ENCODE data around the gene FBXL17.

The FBXL17 gene

GRCh38 chr5:108129129-108129528, 252.8 kb downstream of the FBXL17 start:
- H3K9me2 ChIP-seq (replicated peaks; ENCODE audit: low read depth, low read length): no peaks in the 10 kb centered on the region
- TF ChIP-seq CTCF (conservative IDR thresholded peaks at IDR 0.05; ENCODE audit: low read length) (no peak), EZH2phosphoT487 (IDR thresholded peaks at IDR 0.05; ENCODE audit: borderline replicate concordance) (no peak)
- no peak overlapping the region for H3K4me2 ChIP-seq (ENCODE audit: low read depth, low read length, poor library complexity, severe bottlenecking)
- no peaks in the 10 kb centered on the region for H3K36me3 ChIP-seq (ENCODE audit: insufficient read depth, low read length)
- no peaks in the 10 kb centered on the region for H3K27me3 ChIP-seq (ENCODE audit: insufficient read depth, low read length, poor library complexity, severe bottlenecking)
- no peaks in the 10 kb centered on the region for H3K79me2 ChIP-seq (ENCODE audit: insufficient read depth, low read length)
- H2AFZ ChIP-seq (ENCODE audit: low read length): no peak overlapping the region
- no peaks in the 10 kb centered on the region for H3F3A ChIP-seq (ENCODE audit: low read depth)
- no peaks in the 10 kb centered on the region for H4K20me1 ChIP-seq (ENCODE audit: insufficient read depth, low read length, poor library complexity, severe bottlenecking)
- no peaks in the 10 kb centered on the region for H3K4me1 ChIP-seq (ENCODE audit: insufficient read depth, low read length, poor library complexity, severe bottlenecking)
- H3K9me3 ChIP-seq (ENCODE audit: insufficient read depth, low read depth, low read length): no peaks in the 10 kb centered on the region
- H3K9ac ChIP-seq (ENCODE audit: low read depth, low read length, poor library complexity, severe bottlenecking): no peak overlapping the region
- H3K4me3 ChIP-seq (ENCODE audit: low read length, poor library complexity, severe bottlenecking): no peak overlapping the region

- no peaks in the 10 kb centered on the region for H3K9me2 ChIP-seq (replicated peaks; ENCODE audit: low read depth, low read length)
- H3K9me3 ChIP-seq (ENCODE audit: insufficient read depth, low read depth, low read length): no peaks in the 10 kb centered on the region
- H3K4me1 ChIP-seq (ENCODE audit: insufficient read depth, low read length, poor library complexity, severe bottlenecking): no peaks in the 10 kb centered on the region
- no peaks in the 10 kb centered on the region for H3F3A ChIP-seq (ENCODE audit: low read depth)
- H2AFZ ChIP-seq (ENCODE audit: low read length): no peak overlapping the region
- H3K9ac ChIP-seq (ENCODE audit: low read depth, low read length, poor library complexity, severe bottlenecking): no peak overlapping the region
- TF ChIP-seq EZH2phosphoT487 (IDR thresholded peaks at IDR 0.05; ENCODE audit: borderline replicate concordance) (no peak), CTCF (conservative IDR thresholded peaks at IDR 0.05; ENCODE audit: low read length) (no peak)
- H4K20me1 ChIP-seq (ENCODE audit: insufficient read depth, low read length, poor library complexity, severe bottlenecking): no peaks in the 10 kb centered on the region
- no peak overlapping the region for H3K4me3 ChIP-seq (ENCODE audit: low read length, poor library complexity, severe bottlenecking)
- no peaks in the 10 kb centered on the region for H3K79me2 ChIP-seq (ENCODE audit: insufficient read depth, low read length)
- no peaks in the 10 kb centered on the region for H3K27me3 ChIP-seq (ENCODE audit: insufficient read depth, low read length, poor library complexity, severe bottlenecking)
- H3K36me3 ChIP-seq (ENCODE audit: insufficient read depth, low read length): no peaks in the 10 kb centered on the region
- H3K4me2 ChIP-seq (ENCODE audit: low read depth, low read length, poor library complexity, severe bottlenecking): no peak overlapping the region
These were observed 256.0 kb downstream of the FBXL17 start for GRCh38 chr5:108125771-108126511.

GRCh38 chr5:108124596-108124995, 257.3 kb downstream of the FBXL17 start:
- no peaks in the 10 kb centered on the region for H3K9me3 ChIP-seq (ENCODE audit: insufficient read depth, low read depth, low read length)
- H3K27me3 ChIP-seq (ENCODE audit: insufficient read depth, low read length, poor library complexity, severe bottlenecking): no peaks in the 10 kb centered on the region
- H2AFZ ChIP-seq (ENCODE audit: low read length): no peak overlapping the region
- no peaks in the 10 kb centered on the region for H3K4me1 ChIP-seq (ENCODE audit: insufficient read depth, low read length, poor library complexity, severe bottlenecking)
- TF ChIP-seq EZH2phosphoT487 (IDR thresholded peaks at IDR 0.05; ENCODE audit: borderline replicate concordance): no peak
- TF ChIP-seq CTCF (conservative IDR thresholded peaks at IDR 0.05; ENCODE audit: low read length): no peak
- no peaks in the 10 kb centered on the region for H3F3A ChIP-seq (ENCODE audit: low read depth)
- no peaks in the 10 kb centered on the region for H3K79me2 ChIP-seq (ENCODE audit: insufficient read depth, low read length)
- no peak overlapping the region for H3K4me2 ChIP-seq (ENCODE audit: low read depth, low read length, poor library complexity, severe bottlenecking)
- no peak overlapping the region for H3K9ac ChIP-seq (ENCODE audit: low read depth, low read length, poor library complexity, severe bottlenecking)
- no peaks in the 10 kb centered on the region for H3K9me2 ChIP-seq (replicated peaks; ENCODE audit: low read depth, low read length)
- H3K36me3 ChIP-seq (ENCODE audit: insufficient read depth, low read length): no peaks in the 10 kb centered on the region
- H3K4me3 ChIP-seq (ENCODE audit: low read length, poor library complexity, severe bottlenecking): no peak overlapping the region
- H4K20me1 ChIP-seq (ENCODE audit: insufficient read depth, low read length, poor library complexity, severe bottlenecking): no peaks in the 10 kb centered on the region
